ENCODE results near the gene PIK3CA. TPM values are rescaled to one million over a fixed set of nuclear protein-coding genes. Genes with fewer than 3 reads are reported as not detected.

PIK3CA gene
- total and polyA plus RNA-seq, 12 donors: 4.1 to 52.4 (median 24.6) TPM

DNA sequence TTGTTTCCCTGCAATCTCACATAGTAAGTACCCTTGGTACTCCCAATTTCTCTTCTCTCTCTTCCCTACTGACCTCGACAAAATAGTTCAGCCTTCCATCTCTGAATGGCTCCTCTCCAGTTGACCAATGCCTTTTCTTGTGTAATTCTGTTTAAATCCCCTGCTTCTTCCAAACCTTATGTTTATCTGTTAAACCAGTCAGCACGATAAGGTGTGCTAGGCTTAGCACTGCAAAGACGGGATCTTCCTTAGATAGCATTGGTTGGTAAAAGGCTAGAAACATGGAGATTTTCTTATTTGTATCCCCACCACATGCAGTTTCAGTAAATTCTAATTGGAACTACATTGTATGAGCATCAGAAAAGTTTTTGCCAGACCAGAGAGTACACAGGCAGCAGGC is 128.6 kb downstream of the PIK3CA start:
- intact Hi-C loops (cut with DNase I): no loop called here
- DNase-seq: no peak
- Histone ChIP-seq H3K36me3 (replicated peaks in 1 of 2) (no peaks in the 10 kb centered on the region), H3K27me3 (no peaks in the 10 kb centered on the region), H3K4me3 (no peak overlapping the region), H3K9me3 (replicated peaks in 1 of 3) (no peaks in the 10 kb centered on the region), H3K27ac (no peak overlapping the region), H3K4me1 (replicated peaks in 1 of 2) (no peaks in the 10 kb centered on the region)
- WGBS, 4 donors: 85 to 92% (median 88%) methylated on average over 3 of the region's 3 CpGs
- TF ChIP-seq, protein P1, sequence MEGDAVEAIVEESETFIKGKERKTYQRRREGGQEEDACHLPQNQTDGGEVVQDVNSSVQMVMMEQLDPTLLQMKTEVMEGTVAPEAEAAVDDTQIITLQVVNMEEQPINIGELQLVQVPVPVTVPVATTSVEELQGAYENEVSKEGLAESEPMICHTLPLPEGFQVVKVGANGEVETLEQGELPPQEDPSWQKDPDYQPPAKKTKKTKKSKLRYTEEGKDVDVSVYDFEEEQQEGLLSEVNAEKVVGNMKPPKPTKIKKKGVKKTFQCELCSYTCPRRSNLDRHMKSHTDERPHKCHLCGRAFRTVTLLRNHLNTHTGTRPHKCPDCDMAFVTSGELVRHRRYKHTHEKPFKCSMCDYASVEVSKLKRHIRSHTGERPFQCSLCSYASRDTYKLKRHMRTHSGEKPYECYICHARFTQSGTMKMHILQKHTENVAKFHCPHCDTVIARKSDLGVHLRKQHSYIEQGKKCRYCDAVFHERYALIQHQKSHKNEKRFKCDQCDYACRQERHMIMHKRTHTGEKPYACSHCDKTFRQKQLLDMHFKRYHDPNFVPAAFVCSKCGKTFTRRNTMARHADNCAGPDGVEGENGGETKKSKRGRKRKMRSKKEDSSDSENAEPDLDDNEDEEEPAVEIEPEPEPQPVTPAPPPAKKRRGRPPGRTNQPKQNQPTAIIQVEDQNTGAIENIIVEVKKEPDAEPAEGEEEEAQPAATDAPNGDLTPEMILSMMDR (IDR thresholded peaks at IDR 0.05): no peak
- TF ChIP-seq POLR2A (IDR thresholded peaks at IDR 0.05): no peak

DNA sequence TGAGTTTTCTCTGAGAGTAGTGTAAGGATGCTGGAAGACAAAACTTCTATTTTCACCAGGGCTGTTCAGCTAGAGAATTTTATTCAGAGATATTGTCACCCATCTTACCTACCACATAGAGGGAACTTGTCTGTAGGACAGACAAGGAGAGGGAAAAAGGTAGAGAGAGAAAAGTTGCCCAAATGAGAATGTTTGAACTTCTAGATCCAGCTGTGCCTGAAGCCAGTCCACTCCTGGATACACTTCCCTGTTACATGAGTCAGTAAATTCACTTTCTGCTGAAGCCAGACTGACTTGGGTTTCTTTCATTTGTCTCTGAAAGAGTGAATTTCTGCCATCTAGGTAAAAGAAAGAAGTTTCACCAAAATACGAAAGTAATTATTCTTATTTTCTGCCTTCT is 130.0 kb downstream of the PIK3CA start:
- Histone ChIP-seq H3K27me3 (no peaks in the 10 kb centered on the region), H3K36me3 (replicated peaks in 1 of 2) (no peaks in the 10 kb centered on the region), H3K4me1 (replicated peaks in 1 of 2) (no peaks in the 10 kb centered on the region), H3K27ac (no peak overlapping the region), H3K9me3 (replicated peaks in 1 of 3) (no peaks in the 10 kb centered on the region), H3K4me3 (no peak overlapping the region)
- no peak for DNase-seq
- TF ChIP-seq, protein P1 (IDR thresholded peaks at IDR 0.05): no peak
- no peak for TF ChIP-seq POLR2A (IDR thresholded peaks at IDR 0.05)
- 79 to 92% (median 87%) methylated on average over 1 of the region's 1 CpG for WGBS, 4 donors
- intact Hi-C loops (cut with DNase I): no loop called here

DNA sequence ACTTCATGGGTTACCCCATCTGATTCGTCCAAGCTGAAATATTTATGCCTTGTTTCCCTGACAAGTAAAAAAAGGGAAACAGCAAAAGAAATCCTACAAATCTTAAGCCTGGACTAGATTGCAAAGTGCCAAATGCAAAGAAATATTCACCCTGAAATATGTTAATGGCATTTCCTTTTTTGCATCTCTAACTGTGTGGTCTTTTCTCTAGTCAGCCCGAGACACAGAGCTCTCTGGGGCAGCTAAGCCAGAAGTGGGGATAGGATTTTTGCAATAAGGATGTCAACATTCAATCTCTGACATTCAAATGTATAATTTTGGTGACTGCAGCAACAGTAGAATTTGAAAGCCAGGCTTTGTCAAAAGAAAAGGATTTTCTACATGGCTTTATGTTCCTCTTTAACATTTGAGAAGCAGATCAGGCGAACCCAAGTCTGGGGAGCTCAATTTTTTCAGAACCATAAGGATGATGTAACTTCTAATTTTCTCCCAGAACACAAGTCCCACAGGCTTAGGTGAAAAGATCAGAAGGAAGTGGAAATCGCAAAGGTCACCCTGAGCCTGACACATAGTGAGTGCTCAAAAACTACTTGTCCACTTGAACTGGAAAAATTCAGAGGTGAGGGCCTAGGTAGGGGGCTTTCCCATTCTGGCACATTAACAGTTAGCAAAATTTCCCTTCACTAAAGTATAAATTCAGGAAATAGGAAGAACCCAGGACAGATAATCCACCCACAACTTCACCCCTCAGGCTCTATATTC is 131.0 kb downstream of the PIK3CA start:
- Histone ChIP-seq H3K4me1 (replicated peaks in 1 of 2) (no peaks in the 10 kb centered on the region), H3K27ac (no peak overlapping the region), H3K27me3 (no peaks in the 10 kb centered on the region), H3K4me3 (no peak overlapping the region), H3K9me3 (replicated peaks in 1 of 3) (no peaks in the 10 kb centered on the region), H3K36me3 (replicated peaks in 1 of 2) (no peaks in the 10 kb centered on the region)
- WGBS, 4 donors: 54 to 66% (median 56%) methylated on average over 4 of the region's 4 CpGs
- no peak for TF ChIP-seq POLR2A (IDR thresholded peaks at IDR 0.05)
- TF ChIP-seq, protein P1 (IDR thresholded peaks at IDR 0.05): no peak
- intact Hi-C loops (cut with DNase I): no loop called here
- no peak for DNase-seq

DNA sequence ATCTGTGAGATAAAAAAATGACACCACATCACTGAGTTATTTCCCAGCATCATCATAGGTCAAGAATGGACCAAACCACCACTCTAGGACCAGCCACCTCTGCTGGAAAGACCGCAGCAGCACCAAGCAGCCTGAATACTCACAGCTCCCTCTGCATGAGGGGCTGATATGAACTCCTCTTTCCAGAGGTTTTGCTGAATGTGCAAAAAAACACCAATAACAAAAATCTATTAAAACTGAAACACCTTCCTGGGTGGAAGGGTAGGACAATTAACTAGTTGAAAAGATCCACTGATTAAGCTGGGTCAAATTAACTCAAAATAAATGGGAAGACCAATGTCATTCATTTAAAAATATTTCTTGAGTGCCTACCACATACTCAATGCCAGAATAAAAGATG is 131.7 kb downstream of the PIK3CA start:
- no peaks in the 10 kb centered on the region for H3K36me3 ChIP-seq (replicated peaks in 1 of 2)
- no peak overlapping the region for H3K4me3 ChIP-seq
- H3K4me1 ChIP-seq (replicated peaks in 1 of 2): no peaks in the 10 kb centered on the region
- TF ChIP-seq, protein P1 (IDR thresholded peaks at IDR 0.05): no peak
- TF ChIP-seq POLR2A (IDR thresholded peaks at IDR 0.05): no peak
- no peaks in the 10 kb centered on the region for H3K27me3 ChIP-seq
- H3K9me3 ChIP-seq (replicated peaks in 1 of 3): no peaks in the 10 kb centered on the region
- DNase-seq: no peak
- no peak overlapping the region for H3K27ac ChIP-seq
- intact Hi-C loops (cut with DNase I): no loop called here
- WGBS, 4 donors: 88 to 100% (median 92%) methylated on average over 1 of the region's 1 CpG

Data from adrenal gland (tissue), 12 donors.